Activated CD4-positive, alpha-beta T cell treated with anti-CD3 and anti-CD28 coated beads for 24 hours (primary cell): Measurements from ENCODE around the gene SLC26A11.
"Not testable (repeated sequence)": the region's sequence is repeated elsewhere in the genome, so short reads cannot be mapped to it uniquely, and the experiment has no call there.

Source experiments
- DNase-seq, 2 donors: peaks; one replicate each; pipeline ENCODE4 v3.0.0-alpha.2; 2020; ENCODE audit warnings: low read depth in 2 of 2

The SLC26A11 gene

DNA sequence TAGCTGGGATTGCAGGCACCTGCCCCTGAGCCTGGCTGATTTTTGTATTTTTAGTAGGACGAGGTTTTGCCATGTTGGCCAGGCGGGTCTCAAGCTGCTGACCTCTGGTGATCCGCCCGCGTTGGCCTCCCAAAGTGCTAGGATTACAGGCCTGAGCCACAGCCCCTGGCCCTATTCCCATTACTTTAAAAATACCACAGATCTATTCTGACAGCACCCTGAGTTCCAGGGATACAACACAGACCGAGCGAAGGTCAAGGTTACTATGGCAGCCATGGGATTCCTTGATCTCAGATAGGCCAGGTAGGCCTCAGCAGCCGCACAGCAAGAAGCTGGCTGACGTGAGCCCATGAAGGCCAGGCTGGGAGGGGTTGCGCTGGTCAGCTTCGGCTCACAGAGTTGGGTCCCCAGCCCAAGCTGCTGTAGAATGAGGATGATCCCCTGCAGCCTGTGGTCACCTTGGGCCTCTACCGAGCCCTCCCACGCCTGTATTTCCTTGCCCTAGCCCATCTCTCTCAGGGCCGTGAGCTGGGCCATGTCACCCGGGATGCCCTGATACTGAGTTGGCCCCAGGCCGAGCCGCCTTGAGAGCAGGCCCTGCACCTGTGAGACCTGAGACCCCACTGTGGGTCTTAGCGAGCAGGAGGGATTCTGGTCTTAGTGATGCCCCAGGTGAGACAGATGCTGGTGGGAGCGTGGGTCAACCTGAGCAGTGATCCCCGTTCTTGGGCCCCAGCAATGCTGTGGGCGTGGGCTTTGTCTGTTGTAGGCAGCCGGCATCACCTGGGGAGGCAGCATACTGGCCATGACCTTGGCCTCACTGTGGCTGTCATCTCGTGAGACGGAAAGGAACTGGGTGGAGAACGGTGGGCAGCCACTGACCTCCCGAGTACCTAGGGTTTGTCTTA lies 23.6 kb downstream of the SLC26A11 start:
- no peak for DNase-seq

DNA sequence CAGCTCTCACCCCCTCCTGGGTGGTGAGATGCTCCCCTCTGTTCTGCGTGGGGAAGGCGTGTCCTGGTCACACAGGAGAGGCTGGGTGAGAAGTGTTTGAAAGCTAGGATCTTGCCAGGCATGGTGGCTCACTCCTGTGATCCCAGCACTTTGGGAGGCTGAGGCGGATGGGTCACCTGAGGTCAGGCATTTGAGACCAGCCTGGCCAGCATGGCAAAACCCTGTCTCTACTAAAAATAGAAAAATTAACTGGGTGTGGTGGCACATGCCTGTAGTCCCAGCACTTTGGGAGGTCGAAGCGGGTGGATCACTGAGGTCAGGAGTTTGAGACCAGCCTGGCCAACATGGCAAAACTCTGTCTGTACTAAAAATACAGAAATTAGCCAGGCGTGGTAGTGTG lies 24.2 kb downstream of the SLC26A11 start:
- not testable (repeated sequence) for DNase-seq

DNA sequence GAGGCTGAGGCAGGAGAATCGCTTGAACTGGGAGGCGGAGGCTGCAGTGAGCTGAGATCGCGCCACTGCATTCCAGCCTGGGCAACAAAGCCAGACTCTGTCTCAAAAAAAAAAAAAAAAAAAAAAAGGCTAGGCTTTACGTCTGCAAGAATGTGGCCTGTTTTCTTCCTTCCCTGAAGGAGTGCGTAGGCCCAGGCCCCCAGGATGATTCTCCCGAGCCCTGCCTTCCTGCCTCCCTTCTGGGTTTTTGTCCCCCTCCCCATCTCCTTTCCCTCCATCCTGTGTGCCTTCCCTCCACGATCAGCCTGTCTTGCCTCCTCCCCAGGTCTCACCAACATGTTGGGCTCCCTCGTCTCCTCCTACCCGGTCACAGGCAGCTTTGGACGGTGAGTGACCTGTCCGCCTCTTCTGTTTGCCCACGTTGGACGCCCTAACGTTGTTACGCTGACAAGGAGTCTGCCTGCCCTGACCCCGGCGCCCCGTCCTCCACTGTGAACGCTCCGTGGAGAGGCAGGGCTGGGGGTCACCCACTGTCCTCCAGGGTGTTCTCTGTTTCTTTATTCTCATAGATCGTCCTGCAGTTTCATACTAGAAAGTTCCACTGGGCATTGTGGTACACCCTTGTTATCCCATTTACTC lies 24.8 kb downstream of the SLC26A11 start:
- DNase-seq: no peak

DNA sequence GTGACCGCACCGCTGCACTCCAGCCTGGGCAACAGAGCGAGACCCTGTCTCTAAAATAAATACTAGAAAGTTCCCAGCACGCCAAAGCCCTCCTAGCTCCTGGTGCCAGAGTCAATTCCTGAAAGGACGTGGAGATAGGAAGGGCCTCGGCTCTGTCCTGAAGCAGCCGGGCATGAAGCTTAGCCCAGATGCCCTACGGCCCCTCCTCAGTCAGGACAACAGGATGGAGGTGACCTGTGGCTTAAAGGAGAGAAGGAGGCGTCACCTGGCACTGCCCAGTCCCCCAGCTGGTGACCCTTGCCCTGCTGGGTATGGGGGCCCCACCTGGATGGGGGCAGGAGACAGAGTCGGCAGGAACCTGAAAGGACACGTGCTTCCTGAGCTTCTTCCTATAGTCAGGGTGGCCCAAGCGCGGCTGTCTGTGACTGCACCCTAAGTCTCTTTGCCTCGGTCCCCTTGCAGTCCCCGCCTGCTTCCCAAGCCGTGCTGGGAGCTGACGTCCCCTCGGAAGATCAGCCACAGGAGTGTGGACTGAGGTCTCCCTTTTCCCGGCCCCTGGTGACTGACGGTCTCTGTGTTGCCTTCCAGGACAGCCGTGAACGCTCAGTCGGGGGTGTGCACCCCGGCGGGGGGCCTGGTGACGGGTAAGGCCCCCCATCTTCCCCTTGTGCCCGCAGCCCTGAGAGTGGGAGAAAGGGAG lies 25.5 kb downstream of the SLC26A11 start:
- DNase-seq: no peak

DNA sequence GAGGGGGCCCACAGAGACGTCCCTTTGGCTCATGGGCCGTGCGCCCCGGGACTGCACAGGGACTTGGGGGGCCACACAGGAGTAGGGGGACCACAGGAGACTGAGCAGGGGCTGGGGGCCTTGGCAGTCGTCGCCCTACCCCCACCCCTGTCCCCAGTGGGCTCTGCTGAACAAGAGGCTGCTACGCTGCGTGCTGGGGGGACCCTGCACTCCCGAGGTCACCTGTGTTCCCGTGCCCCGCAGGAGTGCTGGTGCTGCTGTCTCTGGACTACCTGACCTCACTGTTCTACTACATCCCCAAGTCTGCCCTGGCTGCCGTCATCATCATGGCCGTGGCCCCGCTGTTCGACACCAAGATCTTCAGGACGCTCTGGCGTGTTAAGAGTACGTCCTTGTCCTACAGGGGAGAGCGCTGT lies 26.0 kb downstream of the SLC26A11 start:
- no peak for DNase-seq

DNA sequence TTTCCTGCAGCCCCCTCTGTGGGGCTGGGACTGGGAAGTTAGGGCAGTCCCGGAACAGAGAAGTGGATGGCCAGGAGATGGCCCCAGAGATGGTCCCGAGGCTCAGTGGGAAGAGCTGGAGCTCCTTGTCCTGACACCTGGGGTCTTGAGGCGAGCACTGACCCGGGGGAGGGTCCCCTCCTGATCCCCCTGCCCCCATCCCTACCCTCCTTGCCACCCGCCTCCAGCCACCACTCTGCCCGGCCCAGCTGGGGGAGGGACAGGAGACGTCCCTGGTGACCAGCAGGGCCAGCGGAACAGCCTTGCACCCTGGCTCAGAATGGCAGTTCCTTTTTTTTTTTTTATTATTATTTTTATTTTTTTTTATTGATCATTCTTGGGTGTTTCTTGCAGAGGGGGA lies 26.5 kb downstream of the SLC26A11 start:
- no peak for DNase-seq

DNA sequence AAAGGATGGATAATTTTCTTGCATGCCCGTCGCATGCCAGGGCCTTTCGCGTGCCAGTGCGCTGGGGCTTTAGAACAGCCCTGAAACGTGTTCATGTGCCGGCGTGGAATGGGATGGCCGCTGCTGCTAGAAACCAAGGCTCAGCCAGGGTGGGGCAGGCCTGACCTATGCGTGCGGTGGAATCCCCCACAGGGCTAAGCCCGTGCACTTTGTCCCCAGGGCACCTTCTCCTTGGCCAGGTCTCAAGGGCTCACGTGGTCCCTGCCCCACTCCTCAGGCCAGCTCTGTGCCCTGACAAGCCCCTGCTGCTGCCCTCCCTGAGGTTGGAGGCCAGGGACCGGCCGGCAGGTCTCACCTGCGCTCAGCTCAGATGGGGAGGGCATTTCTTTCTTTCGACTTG lies 27.3 kb downstream of the SLC26A11 start:
- no peak for DNase-seq

DNA sequence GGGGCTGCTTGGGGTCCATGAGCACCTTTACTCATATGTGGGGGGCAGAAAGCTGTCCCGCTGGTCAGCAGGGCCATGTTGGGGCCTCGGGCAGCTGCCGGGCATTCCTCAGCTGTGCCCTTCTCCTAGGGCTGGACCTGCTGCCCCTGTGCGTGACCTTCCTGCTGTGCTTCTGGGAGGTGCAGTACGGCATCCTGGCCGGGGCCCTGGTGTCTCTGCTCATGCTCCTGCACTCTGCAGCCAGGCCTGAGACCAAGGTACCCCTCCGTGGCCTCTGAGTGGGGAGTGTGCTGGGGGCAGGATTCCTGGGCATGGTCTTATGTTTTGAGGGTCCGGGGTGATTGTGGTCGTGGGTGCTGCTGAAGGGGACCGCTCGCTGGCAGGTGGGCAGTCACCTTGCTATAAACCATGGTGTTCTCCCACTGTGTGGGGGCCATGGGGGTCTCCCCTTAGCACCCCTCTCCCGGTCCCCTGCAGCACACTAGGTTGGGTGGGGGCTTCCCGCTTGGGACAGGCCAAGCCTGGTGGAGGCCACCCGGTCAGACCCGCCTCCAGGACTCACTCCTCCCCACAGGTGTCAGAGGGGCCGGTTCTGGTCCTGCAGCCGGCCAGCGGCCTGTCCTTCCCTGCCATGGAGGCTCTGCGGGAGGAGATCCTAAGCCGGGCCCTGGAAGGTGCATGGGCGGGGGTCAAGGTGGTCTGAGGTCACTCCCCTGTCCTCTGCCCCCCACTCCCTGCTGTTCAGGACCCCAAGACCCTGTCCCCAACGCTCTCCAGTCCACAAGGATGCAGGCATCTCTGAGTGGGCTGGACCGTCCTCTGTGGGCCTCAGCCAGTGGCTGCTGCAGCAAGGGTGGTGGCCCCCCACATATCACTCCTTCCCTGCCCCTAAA lies 28.0 kb downstream of the SLC26A11 start:
- DNase-seq: no peak

DNA sequence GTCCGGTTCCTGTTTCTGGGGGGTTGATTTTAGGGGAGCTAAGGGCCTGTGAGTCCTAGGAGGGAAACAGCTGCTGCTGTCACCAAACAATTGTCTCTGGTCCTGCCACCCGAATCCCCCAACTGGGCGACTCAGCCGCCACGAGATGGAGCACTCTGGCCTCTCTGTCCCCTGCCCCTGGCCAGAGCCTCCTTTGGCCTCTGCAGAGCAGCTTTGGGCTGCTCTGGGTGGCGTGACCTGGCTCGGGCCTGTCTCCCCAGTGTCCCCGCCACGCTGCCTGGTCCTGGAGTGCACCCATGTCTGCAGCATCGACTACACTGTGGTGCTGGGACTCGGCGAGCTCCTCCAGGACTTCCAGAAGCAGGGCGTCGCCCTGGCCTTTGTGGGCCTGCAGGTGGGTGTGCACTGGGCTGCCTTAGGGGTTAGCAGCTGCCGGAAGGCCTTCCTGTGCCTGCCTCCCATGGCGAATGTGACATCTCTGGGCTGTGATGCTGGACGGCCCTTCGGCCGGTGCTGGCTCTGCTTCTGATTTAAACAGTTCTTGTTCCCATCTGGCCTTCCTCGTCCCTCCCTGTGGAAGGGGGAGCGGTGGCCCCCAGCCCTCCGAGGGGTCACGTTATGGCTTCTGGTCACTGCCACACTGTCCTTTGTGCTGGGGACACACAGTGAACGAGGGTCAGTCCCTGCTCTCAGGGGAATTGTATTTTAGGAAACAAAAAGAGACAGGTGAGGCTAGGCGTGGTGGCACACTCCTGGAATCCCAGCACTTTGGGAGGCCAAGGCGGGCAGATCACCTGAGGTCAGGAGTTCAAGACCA lies 28.9 kb downstream of the SLC26A11 start:
- no peak for DNase-seq

DNA sequence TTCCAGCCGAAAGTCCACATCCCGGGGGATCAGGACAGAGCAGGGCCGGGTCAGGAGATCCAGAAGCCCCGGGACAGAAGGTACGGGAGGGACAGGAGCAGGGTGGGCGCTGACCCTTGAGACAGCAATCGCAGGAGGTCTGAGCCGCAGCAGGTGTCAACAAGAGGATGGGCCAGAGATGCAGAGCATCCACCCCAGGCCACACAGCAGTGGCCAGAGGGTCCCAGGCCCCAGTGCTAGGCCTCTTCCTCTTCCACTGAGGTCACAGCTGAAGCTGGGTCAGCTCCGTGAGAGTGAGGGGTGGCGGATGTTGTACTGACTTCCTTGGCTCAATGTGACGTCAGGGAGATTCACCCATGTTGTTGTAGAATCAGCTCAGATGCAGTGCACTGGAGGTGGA lies 31.7 kb downstream of the SLC26A11 start:
- DNase-seq: no peak

DNA sequence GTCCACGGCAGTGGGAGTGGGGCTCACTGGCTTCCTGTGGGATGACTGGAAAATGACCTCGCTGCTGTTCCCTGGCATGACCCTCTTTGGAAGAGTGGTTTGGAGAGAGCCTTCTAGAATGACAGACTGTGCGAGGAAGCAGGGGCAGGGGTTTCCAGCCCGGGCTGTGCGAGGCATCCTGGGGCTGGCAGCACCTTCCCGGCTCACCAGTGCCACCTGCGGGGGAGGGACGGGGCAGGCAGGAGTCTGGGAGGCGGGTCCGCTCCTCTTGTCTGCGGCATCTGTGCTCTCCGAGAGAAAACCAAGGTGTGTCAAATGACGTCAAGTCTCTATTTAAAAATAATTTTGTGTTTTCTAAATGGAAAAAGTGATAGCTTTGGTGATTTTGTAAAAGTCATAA lies 32.6 kb downstream of the SLC26A11 start:
- peak; percentile 80 to 82 for DNase-seq

DNA sequence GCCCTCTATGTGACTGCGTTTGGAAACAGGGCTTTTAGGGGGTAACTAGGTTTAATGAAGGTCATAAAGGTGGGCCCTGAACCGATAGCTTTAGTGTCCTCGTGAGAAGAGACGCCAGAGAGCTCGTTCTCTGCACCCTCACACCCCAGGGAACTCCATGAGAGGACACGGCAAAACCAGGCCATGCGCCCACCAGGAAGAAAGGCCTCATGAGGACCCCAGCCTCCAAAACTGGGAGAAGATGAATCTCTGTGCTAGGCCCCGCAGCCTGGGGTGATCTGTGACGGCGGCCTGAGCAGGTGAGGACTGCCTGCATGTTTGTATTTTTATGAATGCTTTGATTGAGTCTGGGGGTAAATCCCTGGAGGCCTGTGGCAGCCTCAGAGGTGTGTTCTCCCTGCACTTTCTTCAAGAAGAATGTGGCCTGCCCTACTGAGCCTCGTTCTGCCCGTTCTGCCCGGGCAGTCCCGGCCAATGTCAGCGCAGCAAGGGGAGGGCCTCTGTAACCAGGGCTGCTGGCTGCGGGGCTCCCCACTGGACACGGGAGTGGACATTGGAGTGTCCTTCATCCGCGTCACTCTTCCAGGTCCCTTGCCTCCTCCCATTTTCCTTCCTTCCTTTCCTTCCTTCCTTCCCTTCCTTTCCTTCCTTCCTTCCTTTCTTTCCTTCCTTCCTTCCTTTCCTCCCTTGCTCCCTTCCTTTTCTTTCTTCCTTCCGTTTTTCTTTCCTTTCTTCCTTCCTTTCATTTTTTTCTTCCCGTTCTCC lies 33.6 kb downstream of the SLC26A11 start:
- DNase-seq: no peak

DNA sequence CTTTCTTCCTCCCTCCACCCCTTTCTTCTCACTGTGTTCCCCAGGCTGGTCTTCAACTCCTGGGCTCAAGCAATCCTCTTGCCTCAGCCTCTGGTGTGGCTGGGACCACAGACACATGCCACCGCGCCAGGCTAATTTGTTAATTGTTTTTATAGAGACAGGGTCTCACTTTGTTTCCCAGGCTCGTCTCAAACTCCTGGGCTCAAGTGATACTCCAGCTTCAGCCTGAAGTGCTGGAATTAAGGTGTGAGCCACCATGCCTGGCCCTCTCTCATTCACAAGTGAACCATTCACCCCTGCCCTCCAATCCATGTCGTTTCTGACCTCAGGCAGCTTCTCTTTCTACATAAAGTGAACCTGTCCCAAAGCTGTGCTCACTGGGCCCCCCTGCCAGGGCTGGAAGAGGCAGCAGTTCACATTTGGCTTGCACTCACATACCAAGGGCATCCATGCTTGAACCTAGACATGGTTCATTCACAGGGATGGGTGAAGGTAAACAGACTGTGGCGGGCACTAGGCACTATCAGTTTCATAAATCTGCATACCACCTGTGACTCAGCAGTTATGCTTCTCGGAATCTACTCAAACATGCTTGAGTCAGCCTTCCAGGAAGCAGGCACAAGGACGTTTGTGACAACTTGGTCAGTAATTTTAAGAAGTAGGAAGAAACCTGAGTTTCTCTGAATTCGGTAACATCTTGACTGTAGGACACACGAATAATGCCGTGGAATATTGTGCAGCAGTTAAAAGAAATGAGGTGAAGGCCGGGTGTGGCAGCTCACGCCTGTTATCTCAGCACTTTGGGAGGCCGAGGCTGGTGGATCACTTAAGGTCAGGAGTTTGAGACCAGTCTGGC lies 34.4 kb downstream of the SLC26A11 start:
- peak in 1 of 2 donors; percentile 63 for DNase-seq

DNA sequence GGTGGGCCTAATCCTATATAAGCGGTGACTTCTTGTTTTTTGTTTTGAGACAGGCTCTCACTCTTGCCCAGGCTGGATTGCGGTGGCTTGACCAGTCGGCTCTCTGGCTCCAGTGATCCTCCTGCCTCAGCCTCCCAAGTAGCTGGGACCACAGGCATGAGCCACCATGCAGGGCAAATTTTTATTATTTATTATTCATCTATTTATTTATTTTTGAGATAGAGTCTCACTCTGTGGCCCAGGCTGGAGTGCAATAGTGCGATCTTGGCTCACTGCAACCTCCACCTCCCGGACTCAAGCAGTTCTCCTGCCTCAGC lies 35.8 kb downstream of the SLC26A11 start:
- DNase-seq: no peak

DNA sequence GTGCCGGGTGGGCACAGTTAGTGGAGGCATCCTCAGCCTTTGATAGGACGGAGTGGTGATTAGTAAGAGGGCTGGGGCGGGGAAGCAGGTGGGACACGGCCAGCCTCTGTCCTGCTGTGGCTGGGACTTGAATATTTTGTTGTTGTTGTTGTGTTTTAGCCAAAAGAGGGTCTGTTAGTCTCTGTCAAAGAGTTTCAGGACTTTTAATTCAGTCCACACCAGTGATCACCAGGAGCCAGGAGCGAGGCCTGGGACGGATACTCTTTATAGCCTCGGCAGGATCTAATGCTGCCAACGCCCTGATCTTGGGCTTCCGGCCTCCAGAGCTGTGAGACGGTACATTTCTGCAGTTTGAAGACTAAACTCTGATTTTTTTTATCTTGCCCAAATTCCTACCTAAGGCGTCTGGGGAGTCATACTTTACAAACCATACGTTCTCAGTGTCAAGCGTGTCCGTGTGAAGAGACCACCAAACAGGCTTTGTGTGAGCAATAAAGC lies 37.5 kb downstream of the SLC26A11 start:
- DNase-seq: no peak

DNA sequence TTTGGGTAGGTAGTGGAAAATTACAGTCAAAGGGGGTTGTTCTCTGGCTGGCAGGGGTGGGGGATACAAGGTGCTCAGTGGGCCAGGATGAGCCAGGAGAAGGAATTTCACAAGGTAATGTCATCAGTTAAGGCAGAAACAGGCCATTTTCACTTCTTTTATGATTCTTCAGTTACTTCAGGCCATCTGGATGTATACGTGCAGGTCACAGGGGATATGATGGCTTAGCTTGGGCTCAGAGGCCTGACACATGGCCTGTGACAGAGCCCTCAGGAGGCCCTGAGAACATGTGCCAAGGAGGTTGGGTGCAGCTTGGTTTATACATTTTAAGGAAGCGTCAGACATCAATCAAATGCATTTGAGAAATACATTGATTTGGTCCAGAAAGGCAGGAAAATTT lies 38.1 kb downstream of the SLC26A11 start:
- DNase-seq: not testable (repeated sequence)

DNA sequence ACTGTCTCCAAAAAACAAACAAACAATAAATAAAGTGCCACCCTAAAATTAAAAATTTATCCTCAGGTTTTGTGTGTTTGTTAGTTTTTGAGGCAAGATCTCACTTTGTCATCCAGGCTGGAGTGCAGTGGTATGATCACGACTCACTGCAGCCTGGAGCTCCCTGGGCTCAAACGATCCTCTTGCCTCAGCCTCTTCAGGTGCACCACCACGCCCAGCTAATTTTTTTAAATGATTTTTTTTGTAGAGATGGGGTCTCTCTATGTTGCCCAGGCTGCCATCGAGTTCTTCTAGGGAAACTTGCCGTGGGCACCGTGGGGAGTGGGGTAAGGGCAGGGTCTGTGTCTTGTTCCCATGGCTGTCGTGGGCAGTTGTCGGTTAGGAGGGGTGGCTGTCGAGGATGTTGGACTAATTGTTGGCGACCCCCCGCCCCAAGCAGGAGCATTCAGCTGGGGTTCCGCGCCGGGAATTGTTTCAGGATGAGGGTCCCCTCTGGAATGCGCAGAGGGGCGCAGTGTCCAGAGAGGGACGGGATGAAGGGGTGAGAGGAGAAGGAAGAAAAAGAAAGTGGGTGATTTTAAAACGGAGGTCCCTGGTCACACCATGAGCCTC lies 39.3 kb downstream of the SLC26A11 start:
- DNase-seq: no peak

DNA sequence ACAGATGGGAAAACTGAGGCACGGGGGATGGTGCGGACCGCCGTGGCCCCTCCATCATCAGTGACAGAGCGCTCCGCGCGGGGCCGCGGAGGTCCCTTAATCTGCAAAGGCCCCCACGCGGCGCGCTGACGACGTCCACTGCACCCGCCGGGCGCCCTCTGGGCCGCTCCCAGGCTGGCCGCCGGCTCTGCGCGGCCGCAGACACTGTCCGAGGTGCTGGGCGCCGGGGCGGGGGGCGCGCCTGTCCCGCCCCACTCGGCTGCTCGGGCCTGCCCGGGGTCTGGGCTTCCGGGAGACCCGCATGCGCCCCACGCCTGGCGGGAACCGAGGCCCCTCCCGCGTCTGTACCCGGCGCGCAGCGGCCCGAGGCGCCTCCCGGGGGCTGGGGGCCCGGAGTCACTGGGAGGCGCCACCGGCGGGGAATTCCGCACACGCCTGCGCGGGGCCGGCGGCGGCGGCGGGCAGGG lies 39.9 kb downstream of the SLC26A11 start:
- peak; percentile 57 to 67 for DNase-seq
